Activated T-cell treated with anti-CD3 and anti-CD28 coated beads, Interleukin-2, amount 50 U/mL, for 1 hour (primary cell): Measurements from ENCODE around the gene CCDC83.
"Not testable (repeated sequence)": the region's sequence is repeated elsewhere in the genome, so short reads cannot be mapped to it uniquely, and the experiment has no call there.

Experiments used
- DNase-seq: peaks from one replicate; pipeline ENCODE4 v3.0.0-alpha.2; 2020

Gene CCDC83

DNA sequence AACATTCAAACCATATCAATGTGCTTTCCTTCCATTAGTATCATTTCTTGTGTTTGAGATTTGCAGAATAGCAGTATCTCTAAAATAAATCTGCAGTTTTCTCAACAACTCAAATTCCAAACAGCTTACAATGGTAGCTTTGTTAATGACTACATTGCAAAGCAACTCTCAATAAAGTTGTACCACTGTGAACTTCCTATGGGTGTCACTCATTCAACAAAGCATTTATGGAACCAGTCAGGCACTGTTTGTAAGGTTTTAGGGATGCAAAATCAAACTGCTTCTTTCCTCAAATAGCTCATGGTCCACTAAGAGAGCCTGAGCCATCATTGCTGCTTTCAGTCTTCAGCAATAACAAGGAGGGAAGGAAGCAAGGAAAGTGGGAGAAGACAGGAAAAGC, 91.0 kb downstream of the CCDC83 start:
- no peak for DNase-seq

DNA sequence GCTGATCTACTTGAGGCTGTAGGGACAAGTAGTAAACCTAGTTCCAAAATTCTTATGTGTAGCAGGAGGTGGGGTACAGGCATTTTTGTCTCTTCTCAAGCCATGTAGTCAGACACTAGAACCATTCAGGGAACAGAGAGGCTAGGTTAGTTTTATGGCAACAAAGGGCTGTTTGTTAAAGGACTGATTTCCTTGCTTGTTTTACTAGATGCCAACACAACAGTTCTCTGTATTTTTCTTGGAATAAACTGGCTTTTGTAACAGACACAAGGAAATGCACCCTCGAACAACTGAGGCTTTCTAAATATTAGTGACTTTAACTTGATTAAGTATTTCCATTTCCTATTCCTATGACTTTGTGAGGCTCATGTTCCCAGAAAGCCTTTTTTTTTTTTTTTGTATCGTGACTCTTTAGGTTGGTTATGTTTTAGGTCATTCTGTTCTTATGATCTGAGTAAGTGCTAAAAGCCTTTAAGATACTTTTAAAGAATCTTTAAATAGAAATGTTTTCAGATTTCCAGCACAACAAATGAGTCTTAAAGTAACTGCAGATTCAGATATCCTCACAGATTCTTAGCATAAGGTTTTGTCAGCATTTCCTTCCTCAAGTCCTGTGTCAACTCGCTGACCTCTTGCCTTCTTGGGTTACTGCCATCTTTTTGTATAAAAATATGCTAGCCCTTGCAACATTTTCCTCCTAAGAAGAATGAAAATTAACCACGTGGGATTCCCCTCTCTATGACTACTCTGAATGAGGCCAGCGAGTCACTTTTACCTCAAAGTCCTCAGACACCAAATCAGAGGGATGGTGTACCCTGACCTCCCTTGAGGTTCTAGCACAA, 92.5 kb downstream of the CCDC83 start:
- no peak for DNase-seq

DNA sequence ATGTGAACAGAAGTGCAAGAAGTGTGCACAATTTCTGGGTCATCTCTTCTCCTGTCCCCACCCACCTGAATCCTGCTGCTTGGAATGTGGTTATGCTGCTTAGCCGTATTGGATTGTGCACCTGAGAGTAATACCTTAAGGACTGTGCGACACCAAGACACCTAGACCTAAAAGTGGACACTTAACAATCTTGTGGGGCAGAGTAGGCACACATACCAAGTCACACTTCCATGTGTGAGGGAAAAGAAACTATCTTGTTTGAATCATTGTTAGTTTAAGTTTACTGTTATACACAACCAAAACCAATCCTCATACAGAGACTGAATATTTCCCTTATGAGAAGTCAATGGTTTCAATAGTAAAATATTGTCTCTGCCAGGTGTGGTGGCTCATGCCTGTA, 93.7 kb downstream of the CCDC83 start:
- DNase-seq, result no peak

DNA sequence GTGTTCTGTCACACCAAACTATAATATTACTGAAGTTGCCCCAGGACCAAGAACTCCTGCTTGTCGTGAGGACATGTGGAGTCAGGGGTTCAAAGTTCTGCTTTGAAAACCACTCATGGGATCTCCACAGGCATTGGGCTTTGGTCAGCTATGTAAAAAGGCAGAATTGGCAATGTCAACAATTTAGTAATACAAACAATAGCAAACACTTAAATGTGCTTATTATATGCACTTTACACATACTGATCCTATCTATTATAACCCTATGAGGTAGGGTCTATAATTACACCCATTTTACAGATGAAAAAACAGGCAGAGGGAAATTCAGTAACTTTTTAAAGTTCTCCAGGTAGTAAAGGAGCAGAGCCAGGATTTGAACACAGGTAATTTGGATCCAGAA, 94.6 kb downstream of the CCDC83 start:
- DNase-seq, result no peak

DNA sequence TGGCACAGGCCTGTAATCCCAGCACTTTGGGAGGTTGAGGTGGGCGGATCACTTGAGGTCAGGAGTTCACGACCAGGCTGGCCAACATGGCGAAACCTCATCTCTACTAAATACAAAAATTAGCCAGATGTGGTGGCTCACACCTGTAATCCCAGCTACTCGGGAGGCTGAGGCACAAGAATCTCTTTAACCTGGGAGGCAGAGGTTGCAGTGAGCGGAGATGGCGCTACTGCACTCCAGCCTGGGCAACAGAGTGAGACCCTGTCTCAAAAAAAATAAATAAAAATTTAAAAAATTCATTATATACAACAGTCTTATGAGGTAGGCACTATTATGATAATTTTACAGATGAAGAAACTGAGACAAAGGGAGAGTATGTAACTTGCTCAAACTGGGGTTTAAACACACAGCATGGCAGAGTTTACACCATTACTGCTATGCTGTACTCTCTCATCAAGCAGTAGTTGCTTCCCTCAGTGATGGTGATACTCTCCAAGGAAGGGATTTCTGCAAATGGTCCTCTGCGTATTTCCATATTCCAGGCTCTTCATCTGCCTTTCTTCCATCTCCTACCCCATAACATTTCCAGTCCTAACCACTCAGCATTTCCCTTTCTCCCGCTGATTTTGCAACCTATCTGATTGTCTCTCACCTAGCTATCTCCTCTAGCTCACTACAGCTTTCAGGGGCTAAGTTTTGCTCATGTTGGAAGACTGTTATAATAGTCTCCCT, 95.3 kb downstream of the CCDC83 start:
- DNase-seq, result no peak

DNA sequence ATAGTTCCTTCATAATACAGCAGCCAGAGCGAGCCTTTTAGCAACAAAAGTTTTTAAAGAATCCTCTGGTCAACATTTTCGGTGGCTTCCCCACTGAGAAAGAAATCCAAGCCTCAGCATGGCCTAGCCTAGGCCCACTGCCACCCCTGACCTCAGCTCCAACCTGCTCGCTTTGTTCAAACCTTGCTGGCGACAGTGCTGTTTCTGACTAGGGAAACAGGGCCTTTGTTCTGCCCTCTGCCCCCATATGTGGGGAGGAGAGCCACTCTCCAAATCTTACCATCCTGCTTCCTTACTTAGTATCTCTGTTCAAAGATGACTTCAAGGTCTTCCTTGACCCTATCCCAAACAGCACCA, 95.8 kb downstream of the CCDC83 start:
- DNase-seq, result no peak

- no peak for DNase-seq
Observed at GRCh38 chr11:85951428-85952107, 96.4 kb downstream of the CCDC83 start.

DNA sequence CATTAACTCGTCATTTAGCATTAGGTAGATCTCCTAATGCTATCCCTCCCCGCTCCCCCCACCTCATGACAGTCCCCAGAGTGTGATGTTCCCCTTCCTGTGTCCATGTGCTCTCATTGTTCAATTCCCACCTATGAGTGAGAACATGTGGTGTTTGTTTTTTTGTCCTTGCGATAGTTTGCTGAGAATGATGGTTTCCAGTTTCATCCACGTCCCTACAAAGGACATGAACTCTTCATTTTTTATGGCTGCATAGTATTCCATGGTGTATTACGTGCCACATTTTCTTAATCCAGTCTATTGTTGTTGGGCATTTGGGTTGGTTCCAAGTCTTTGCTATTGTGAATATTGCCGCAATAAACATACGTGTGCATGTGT, 96.9 kb downstream of the CCDC83 start:
- not testable (repeated sequence) for DNase-seq

DNA sequence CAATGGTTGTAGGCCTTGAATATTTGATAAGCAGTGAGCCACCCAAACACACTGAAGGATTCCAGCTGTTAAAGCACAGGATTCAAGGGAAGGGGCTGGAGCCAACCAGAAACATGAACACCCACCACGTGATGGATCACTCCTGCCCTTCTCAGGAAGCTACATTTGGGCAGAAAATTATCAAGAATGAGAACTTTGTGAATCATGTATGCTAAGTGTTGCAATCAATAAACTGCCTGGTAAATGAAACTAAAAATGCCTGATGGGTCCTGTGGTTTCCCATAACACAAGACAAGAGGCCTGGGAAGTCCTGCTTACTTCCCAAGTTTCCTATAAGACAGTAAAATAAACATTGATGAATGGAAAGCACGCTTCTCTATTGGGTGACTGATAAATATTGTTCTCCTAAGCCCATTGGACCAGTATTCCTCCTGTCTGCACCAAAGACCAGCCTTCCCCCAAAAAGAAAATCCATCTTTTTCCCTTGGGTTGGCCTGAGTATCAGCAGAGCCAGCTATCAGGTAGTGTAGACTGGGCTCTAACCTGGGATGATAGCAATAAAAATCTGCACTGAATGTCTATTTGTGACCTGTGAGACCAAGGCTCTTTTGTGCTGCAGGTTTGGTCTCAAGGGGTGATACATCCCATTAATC, 98.4 kb downstream of the CCDC83 start:
- no peak for DNase-seq

- DNase-seq, result no peak
Observed at GRCh38 chr11:85955531-85955930, 100.3 kb downstream of the CCDC83 start.

GRCh38 chr11:85960678-85961077, 105.5 kb downstream of the CCDC83 start:
- DNase-seq, result no peak

GRCh38 chr11:85961130-85961529, 105.9 kb downstream of the CCDC83 start:
- no peak for DNase-seq

- no peak for DNase-seq
Observed at GRCh38 chr11:85961930-85962363, 106.8 kb downstream of the CCDC83 start.

DNA sequence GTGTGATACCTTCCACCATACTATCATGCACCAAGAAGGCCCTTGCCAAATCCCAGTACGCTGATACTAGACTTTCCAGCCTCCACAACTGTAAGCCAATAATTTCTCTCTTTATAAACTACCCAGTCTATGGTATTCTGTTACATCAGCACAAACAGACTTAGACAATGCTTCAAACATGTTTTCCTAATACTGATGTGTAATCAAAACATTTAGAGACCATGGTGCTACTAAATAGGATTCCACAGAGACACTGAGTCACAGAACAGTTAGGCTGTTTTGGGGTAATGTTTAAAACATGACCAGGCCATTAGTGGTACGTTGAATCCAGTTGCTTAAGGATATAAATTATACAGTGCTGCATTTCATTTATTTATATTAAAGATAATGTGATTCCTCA, 110.0 kb downstream of the CCDC83 start:
- DNase-seq, result no peak

GRCh38 chr11:85967457-85967856, 112.3 kb downstream of the CCDC83 start:
- DNase-seq, result no peak
